ENCODE results near the gene BCL11B.

The BCL11B gene

DNA sequence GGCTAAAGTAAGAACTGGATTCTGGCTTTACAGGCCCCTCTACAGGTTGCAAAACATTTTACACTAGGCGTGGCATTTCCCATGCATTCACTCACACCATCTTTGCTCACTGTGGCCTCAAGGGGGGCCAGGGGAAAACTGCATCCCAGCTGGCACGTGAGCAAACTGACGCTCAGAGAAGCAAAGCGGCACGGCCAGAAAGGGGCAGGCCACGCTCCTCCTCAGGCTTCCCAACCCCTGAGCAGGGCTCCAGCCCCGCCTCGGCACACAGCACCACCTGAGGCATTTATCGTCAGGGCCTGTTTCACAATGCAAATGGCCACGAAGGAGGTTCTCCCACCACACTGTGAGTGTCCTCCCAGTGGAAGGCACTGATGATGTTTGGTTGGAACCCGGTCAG, 90.8 kb downstream of the BCL11B start:
- no peak for DNase-seq (ENCODE audit: low spot score)
- TF ChIP-seq, protein P1, sequence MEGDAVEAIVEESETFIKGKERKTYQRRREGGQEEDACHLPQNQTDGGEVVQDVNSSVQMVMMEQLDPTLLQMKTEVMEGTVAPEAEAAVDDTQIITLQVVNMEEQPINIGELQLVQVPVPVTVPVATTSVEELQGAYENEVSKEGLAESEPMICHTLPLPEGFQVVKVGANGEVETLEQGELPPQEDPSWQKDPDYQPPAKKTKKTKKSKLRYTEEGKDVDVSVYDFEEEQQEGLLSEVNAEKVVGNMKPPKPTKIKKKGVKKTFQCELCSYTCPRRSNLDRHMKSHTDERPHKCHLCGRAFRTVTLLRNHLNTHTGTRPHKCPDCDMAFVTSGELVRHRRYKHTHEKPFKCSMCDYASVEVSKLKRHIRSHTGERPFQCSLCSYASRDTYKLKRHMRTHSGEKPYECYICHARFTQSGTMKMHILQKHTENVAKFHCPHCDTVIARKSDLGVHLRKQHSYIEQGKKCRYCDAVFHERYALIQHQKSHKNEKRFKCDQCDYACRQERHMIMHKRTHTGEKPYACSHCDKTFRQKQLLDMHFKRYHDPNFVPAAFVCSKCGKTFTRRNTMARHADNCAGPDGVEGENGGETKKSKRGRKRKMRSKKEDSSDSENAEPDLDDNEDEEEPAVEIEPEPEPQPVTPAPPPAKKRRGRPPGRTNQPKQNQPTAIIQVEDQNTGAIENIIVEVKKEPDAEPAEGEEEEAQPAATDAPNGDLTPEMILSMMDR (IDR thresholded peaks at IDR 0.05; ENCODE audit: extremely low read depth, missing control alignments) = no peak

DNA sequence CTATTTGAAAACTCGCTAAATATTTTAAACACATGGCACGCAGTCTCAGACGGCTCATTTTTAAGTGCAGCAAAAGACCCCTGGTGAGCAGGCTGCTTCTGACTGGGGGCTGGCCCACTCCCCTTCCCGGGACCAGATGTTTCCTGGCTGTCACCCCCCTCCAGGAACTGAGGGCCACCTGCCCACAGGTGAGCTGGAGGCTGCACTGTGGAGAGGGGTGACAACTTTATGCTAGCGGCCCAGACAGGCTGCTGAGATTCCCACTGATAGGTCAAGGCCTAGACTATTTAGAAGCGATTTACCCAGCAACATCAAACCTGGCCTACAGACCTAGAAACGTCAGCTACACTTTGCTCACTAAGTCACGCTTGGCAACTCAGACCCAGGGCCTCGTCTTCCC, 92.1 kb downstream of the BCL11B start:
- TF ChIP-seq, protein P1 (IDR thresholded peaks at IDR 0.05; ENCODE audit: extremely low read depth, missing control alignments) = no peak
- DNase-seq (ENCODE audit: low spot score) = no peak

DNA sequence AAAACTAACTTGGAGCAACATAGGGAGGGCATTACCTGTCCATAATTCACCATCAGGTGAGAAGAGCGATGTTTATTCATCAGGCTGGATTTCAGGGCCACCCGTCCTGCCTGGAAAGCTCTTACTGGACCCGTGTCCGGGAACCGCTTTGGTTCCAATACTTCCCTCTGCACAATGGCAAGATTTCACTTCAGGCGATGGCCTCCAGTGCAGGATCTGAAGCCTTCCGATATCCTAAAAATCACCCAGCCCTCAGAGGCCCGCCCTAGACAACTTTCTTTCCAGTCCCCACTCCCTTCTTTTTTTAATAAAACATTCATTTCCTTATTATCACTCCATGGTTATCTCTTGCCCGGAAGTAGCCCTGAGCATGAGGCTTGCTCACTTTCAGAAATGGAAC, 92.5 kb downstream of the BCL11B start:
- TF ChIP-seq, protein P1 (IDR thresholded peaks at IDR 0.05; ENCODE audit: extremely low read depth, missing control alignments) = no peak
- no peak for DNase-seq (ENCODE audit: low spot score)

DNA sequence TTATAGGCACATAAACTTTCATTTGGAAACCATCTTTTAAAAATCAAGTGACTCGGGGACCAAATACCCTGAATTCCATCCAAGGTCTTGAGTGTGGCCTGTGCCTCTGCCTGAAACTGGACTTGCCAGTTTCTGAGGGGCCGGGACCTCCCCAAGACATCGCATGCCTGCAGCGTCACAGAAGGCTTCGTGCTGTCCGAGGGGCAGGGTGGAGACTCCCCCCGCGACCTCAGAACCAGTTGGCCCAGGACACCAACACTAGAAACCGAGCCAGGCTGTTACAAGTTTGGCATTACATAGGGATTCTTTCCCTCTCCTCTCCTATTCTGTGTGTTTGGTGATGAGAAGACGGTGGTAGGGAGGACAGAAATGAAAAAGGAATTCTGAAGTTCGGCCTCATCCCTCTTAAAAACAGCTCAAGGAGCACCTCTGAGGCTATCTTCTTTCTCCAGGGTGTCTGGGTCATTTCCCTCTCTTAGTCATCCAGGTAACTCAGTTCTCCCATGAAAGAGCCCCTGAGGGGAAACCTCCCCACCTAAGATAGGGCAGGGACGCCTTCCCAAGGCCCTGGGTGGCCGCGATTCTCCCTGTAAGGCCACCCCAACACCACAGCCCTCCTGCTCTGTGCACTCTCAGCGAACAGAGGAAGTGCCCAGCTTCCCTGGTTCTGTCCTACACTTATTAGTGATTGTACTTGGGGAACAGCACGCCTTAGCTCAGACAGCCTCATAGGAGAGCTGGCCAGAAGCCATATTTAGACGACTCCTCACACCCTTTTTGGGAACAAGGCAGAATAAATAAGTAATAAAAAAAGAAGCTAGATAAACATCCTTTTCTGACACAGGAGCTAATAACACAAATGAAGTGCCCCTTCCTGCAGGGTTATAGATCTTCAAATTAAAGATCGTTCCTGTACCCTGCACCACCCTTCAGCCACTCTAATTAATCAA, 93.8 kb downstream of the BCL11B start:
- TF ChIP-seq, protein P1 (IDR thresholded peaks at IDR 0.05; ENCODE audit: extremely low read depth, missing control alignments) = no peak
- no peak for DNase-seq (ENCODE audit: low spot score)

DNA sequence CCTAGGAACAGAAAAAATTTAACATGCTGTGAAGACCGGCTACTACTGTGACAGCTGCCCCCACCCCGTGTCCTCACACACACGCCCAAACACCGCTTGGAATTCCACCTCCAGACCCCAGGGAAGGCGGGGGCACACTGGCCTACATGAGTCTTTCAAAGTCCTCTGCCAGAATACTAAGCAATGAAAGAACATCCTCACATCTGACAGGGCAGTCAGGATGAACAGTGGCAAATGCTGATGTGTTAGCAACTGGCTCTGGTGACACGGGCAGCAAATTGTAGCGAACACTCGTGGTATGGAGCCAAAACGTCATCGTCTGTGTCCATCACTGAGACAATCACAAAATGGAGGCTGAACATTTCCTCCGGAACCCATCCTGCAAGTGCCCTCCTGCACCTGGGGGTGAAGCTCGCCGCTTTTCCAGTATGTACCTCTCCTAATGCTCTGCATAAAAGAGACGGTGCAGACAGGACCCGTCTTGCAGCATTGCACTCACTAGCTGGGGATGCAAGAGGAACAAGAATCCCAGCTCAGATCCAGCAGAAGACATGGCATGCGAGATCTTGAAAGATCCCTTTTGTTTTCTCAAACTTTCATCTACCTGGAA, 94.8 kb downstream of the BCL11B start:
- TF ChIP-seq, protein P1 (IDR thresholded peaks at IDR 0.05; ENCODE audit: extremely low read depth, missing control alignments) = no peak
- DNase-seq (ENCODE audit: low spot score) = no peak

DNA sequence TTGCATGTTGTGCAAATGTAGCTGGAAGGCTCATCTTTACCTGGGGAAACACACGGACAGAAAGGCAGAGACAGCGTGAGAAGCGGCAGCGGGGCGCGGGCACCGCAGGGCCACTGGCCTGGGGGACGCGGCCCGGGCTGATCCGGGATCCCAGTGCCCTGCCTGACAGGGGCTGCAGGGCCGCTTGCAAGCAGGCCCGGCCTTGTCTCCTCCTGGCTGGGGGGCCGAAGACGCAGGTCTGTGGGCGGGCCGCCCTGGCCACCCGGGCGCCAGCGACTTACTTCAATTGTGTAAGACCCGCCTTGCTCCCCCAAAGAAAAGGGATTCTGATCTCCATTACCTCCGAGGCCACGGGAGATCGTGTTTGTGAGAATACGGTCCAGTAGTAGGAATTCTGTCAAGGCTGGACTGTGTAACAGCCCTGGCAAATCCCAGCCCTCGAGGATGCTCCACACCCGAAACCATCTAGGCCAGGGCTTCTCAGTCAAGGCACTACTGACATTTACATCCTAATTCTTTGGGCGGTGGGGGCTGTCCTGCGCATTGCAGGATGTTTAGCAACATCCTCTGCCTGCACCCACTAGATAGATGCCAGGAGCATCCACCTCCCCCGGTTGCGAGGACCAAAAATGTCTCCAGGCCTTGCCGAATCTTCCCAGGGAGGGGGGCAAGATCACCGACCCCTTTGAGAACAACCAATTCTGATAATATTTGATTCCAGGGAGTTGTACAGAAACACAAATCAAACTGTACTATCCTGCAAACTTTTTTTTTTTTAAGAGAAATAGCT, 95.6 kb downstream of the BCL11B start:
- TF ChIP-seq, protein P1 (IDR thresholded peaks at IDR 0.05; ENCODE audit: extremely low read depth, missing control alignments) = no peak
- DNase-seq (ENCODE audit: low spot score) = no peak

All from GM20000 (cell line).